Heart left ventricle (tissue), 13 donors: ENCODE results near the gene TCP1.

Experiments used
- POLR2A ChIP-seq, 2 donors: fragments of 450-650 bp; IDR thresholded peaks; one replicate each; pipeline ENCODE4 v1.6.1; 2017; ENCODE audit warnings: antibody characterized with exemption in 2 of 2, mild to moderate bottlenecking in 2 of 2, moderate library complexity in 2 of 2
- TF ChIP-seq, protein P1 (sequence below), 12 donors: fragments of 200-600 bp; sonication (generic) in 4 of 12; IDR thresholded peaks; one replicate each; pipeline versions ENCODE4 v1.5.0 to v1.8.0; 2018 to 2022; ENCODE audit warnings: antibody characterized with exemption in 12 of 12, mild to moderate bottlenecking in 5 of 12
- donor health status: ischemic (EF 13 %, LVEDD 7.1; RV severe dilation, severe dysfunction).
- donor health status: DM: no; HTN: yes; CAD: no.
- donor health status: DM: no; HTN: no; CAD: no.
- donor health status: ischemic (EF 25% LVEDD 6.9; RV normal size, moderate dysfunction).
- donor health status: ischemic (EF 25% LVEDD 5.7; RV mildly dilated, moderate dysfunction).
- donor health status: ischemic (EF 35%, LVEDD 5.7; RV mildly dilated, moderate dysfunction).
- donor health status: nonischemic (EF 11% LVEDD 7.7; RV severe dilation, severe dysfunction).
- donor health status: DM: yes; HTN: yes; CAD: no.
- donor health status: PGD.
- donor health status: ischemic (EF 29% LVEDD 5.4; RV normal size, mild dysfunction).
- donor health status: nonischemic (EF 23%, LVEDD 6.1; RV moderate dilation, normal function).

- TF ChIP-seq POLR2A (IDR thresholded peaks at IDR 0.05), result no peak
- TF ChIP-seq, protein P1, sequence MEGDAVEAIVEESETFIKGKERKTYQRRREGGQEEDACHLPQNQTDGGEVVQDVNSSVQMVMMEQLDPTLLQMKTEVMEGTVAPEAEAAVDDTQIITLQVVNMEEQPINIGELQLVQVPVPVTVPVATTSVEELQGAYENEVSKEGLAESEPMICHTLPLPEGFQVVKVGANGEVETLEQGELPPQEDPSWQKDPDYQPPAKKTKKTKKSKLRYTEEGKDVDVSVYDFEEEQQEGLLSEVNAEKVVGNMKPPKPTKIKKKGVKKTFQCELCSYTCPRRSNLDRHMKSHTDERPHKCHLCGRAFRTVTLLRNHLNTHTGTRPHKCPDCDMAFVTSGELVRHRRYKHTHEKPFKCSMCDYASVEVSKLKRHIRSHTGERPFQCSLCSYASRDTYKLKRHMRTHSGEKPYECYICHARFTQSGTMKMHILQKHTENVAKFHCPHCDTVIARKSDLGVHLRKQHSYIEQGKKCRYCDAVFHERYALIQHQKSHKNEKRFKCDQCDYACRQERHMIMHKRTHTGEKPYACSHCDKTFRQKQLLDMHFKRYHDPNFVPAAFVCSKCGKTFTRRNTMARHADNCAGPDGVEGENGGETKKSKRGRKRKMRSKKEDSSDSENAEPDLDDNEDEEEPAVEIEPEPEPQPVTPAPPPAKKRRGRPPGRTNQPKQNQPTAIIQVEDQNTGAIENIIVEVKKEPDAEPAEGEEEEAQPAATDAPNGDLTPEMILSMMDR (IDR thresholded peaks at IDR 0.05), result no peak
These were observed 537 bp downstream of the TCP1 start for GRCh38 chr6:159788753-159789376.
